Right lobe of liver (tissue), 6 donors: ENCODE results near the gene C19orf38. TPM values are rescaled to one million over a fixed set of nuclear protein-coding genes. Genes with fewer than 3 reads are reported as not detected.
"Not testable (repeated sequence)": the region's sequence is repeated elsewhere in the genome, so short reads cannot be mapped to it uniquely, and the experiment has no call there.

Experiments
- ATAC-seq, 4 donors: fragments of 200-7000 bp; cut with Tn5 transposase; one replicate each; pipeline ENCODE4 v1.9.1; 2020; ENCODE audit warnings: mild to moderate bottlenecking in 4 of 4, moderate library complexity in 4 of 4
- DNase-seq, 3 donors: peaks; one replicate each; pipeline ENCODE4 v3.0.0-alpha.2; 2020
- H3K27ac ChIP-seq, 3 donors: fragments of 200-600 bp; one replicate each; pipeline ENCODE4 v1.8.0; 2022
- H3K27me3 ChIP-seq, 2 donors: fragments of 200-600 bp; one replicate each; pipeline ENCODE4 v1.8.0; 2022
- H3K36me3 ChIP-seq, 4 donors: fragments of 200-600 bp; sonication (generic) in 1 of 4; one replicate each; pipeline versions ENCODE4 v1.5.1 to v1.8.0; 2017 to 2022; ENCODE audit warnings: control low read depth in 1 of 4
- H3K4me1 ChIP-seq, 4 donors: fragments of 200-600 bp; sonication (generic) in 1 of 4; one replicate each; pipeline versions ENCODE4 v1.5.1 to v1.8.0; 2017 to 2022; ENCODE audit warnings: control low read depth in 1 of 4
- H3K4me3 ChIP-seq, 3 donors: fragments of 200-600 bp; one replicate each; pipeline ENCODE4 v1.8.0; 2022
- H3K9me3 ChIP-seq, 4 donors: fragments of 200-600 bp; sonication (generic) in 1 of 4; one replicate each; pipeline versions ENCODE4 v1.5.1 to v1.8.0; 2017 to 2022; ENCODE audit warnings: control low read depth in 1 of 4
- CTCF ChIP-seq, 4 donors: fragments of 200-600 bp in 3 of 4; fragments of 450-650 bp in 1 of 4; IDR thresholded peaks; one replicate each; pipeline versions ENCODE4 v1.5.1 to v1.8.0; 2016 to 2022; ENCODE audit warnings: antibody characterized with exemption in 4 of 4, mild to moderate bottlenecking in 2 of 4
- POLR2A ChIP-seq: fragments of 450-650 bp; IDR thresholded peaks from one replicate; pipeline ENCODE4 v1.6.1; 2017; ENCODE audit warnings: antibody characterized with exemption, mild to moderate bottlenecking
- WGBS: methylation state at CpG from one replicate; pipeline ENCODE4 v1.1.6; 2018; ENCODE audit warnings: low coverage, low lambda C conversion rate; ENCODE audit not compliant: insufficient coverage; ENCODE audit errors: missing lambda C conversion rate; 5-methylcytosine and 5-hydroxymethylcytosine counted together
- intact Hi-C, 2 donors: fragments of 100-400 bp; cut with DNase I; formaldehyde crosslinking; loops; one replicate each; pipeline versions ENCODE4 v1.11.2 to v1.14.1; 2022
- total RNA-seq, 6 experiments: library from RNA; depleted of rRNA in 2 of 6; stranded (reverse); fragments of >200 nt in 2 of 6; fragmentation: NEBNext Ultra II Directional in 3 of 6; extraction: Animal tissue kit (Norgen Biotek cat#: 25700) in 3 of 6; gene quantifications; one replicate each; pipeline versions ENCODE4 v1.1.0 to v1.2.4, GENCODE V29; 2016 to 2023
- donor health status: DM: no; HTN: yes; CAD: no.
- donor health status: DM: no; HTN: no; CAD: no.
- donor health status: DM: no; HTN: no; CAD: no.
- donor health status: DM: no; HTN: yes; CAD: no.
- donor health status: DM: no; HTN: yes; CAD: no.

Gene C19orf38
- total RNA-seq, 6 experiments from 2014 or later, result 0.58 to 2.7 (median 1.4) TPM

- intact Hi-C loops, result no loop called here
- WGBS, result 2% methylated on average over 40 of the region's 50 CpGs
- peak within 1 kb of the TSS; percentile 95 to 99 (median 97) for H3K27ac ChIP-seq
- H3K9me3 ChIP-seq, result no peaks in the 10 kb centered on the region
- TF ChIP-seq CTCF (IDR thresholded peaks at IDR 0.05), result peak in 3 of 4 donors; percentile 18 to 40 (median 27)
- peak; percentile 69 for TF ChIP-seq POLR2A
- peaks cover 0 to 26% (median 8%) of the 10 kb centered on the region in 4 donors for H3K36me3 ChIP-seq
- no peaks in the 10 kb centered on the region for H3K27me3 ChIP-seq
- ATAC-seq, result peak; percentile 86 to 95 (median 90)
- peak; percentile 100 for DNase-seq
- peak within 1 kb of the TSS; percentile 62 to 80 (median 74) for H3K4me3 ChIP-seq
- H3K4me1 ChIP-seq, result peaks cover 0 to 6% (median 2%) of the 10 kb centered on the region in 4 donors
Measured at GRCh38 chr19:10835754-10836478, 12.3 kb upstream of the C19orf38 start, which contains the start of gene TMED1. Gene TMED1, minus strand, starts transcription at chr19:10836212. Its CDS starts 21 bp downstream, at chr19:10836191.

GRCh38 chr19:10836479-10837330 is 11.5 kb upstream of the C19orf38 start:
- WGBS, result 17% methylated on average over 21 of the region's 38 CpGs
- H3K4me1 ChIP-seq, result peaks cover 0 to 6% (median 2%) of the 10 kb centered on the region in 4 donors
- H3K27ac ChIP-seq, result peak overlapping the region; percentile 95 to 99 (median 97)
- peak; percentile 34 to 65 (median 46) for ATAC-seq
- no peaks in the 10 kb centered on the region for H3K9me3 ChIP-seq
- TF ChIP-seq POLR2A, result no peak
- TF ChIP-seq CTCF (IDR thresholded peaks at IDR 0.05), result no peak
- peak overlapping the region; percentile 62 to 80 (median 74) for H3K4me3 ChIP-seq
- H3K27me3 ChIP-seq, result no peaks in the 10 kb centered on the region
- peaks cover 0 to 20% (median 8%) of the 10 kb centered on the region in 4 donors for H3K36me3 ChIP-seq
- intact Hi-C loops, result no loop called here
- peak; percentile 85 to 90 (median 89) for DNase-seq

- DNase-seq, ATAC-seq, H3K9me3 ChIP-seq, intact Hi-C loops, H3K27ac ChIP-seq, H3K4me1 ChIP-seq, H3K4me3 ChIP-seq, H3K27me3 ChIP-seq: not testable (repeated sequence)
- H3K36me3 ChIP-seq, result peaks cover 0 to 13% (median 2%) of the 10 kb centered on the region in 4 donors
- 100% methylated on average over 1 of the region's 7 CpGs for WGBS
Measured at GRCh38 chr19:10837649-10838048, 10.6 kb upstream of the C19orf38 start.

- intact Hi-C loops, result no loop called here
- no peak for DNase-seq
- ATAC-seq, result no peak
Measured at GRCh38 chr19:10838377-10838776, 9.8 kb upstream of the C19orf38 start.

More at GRCh38 chr19:10838377-10838776, 9.8 kb upstream of the C19orf38 start:
- no peaks in the 10 kb centered on the region for H3K27me3 ChIP-seq
- H3K9me3 ChIP-seq, result no peaks in the 10 kb centered on the region
- peaks cover 0 to 6% (median 2%) of the 10 kb centered on the region in 4 donors for H3K4me1 ChIP-seq
- H3K4me3 ChIP-seq, result no peak overlapping the region
- 81% methylated on average over 11 of the region's 11 CpGs for WGBS
- TF ChIP-seq POLR2A, result no peak
- no peak for TF ChIP-seq CTCF (IDR thresholded peaks at IDR 0.05)
- peaks cover 0 to 7% (median 1%) of the 10 kb centered on the region in 4 donors for H3K36me3 ChIP-seq
- H3K27ac ChIP-seq, result no peak overlapping the region
